H1 (cell line): ENCODE data around the gene ACP2.

Source experiments
- ATF3 ChIP-seq: IDR thresholded peaks from 2 replicates; pipeline ENCODE4 v1.6.1; 2011; ENCODE audit warnings: low read depth, mild to moderate bottlenecking, low read length; ENCODE audit not compliant: insufficient read depth
- CTBP2 ChIP-seq: IDR thresholded peaks from 2 replicates; pipeline ENCODE4 v1.7.0; 2011; ENCODE audit warnings: borderline replicate concordance, mild to moderate bottlenecking, moderate library complexity, mixed read lengths, low read length; ENCODE audit not compliant: insufficient read depth, insufficient read length
- EGR1 ChIP-seq: IDR thresholded peaks from 2 replicates; pipeline ENCODE4 v1.6.1; 2011; ENCODE audit warnings: low read depth, low read length, borderline replicate concordance
- JUN ChIP-seq: IDR thresholded peaks from 2 replicates; pipeline ENCODE4 v1.6.1; 2011; ENCODE audit warnings: low read depth, mild to moderate bottlenecking, improper control_type of control experiment, low read length
- JUND ChIP-seq: IDR thresholded peaks from 2 replicates; pipeline ENCODE4 v1.6.1; 2011; ENCODE audit warnings: mild to moderate bottlenecking, improper control_type of control experiment, low read length
- POLR2AphosphoS5 ChIP-seq: IDR thresholded peaks from 2 replicates; pipeline ENCODE4 v1.6.1; 2011; ENCODE audit warnings: low read depth, low read length
- RBBP5 ChIP-seq: IDR thresholded peaks from 2 replicates; pipeline ENCODE4 v1.7.1; 2012; ENCODE audit warnings: low read depth, mild to moderate bottlenecking, inconsistent platforms, low read length, moderate library complexity, borderline replicate concordance
- RFX5 ChIP-seq: IDR thresholded peaks from 2 replicates; pipeline ENCODE4 v1.6.1; 2011; ENCODE audit warnings: low read depth, low read length, improper control_type of control experiment, borderline replicate concordance
- SP4 ChIP-seq: IDR thresholded peaks from 2 replicates; pipeline ENCODE4 v1.6.1; 2012; ENCODE audit warnings: low read length, inconsistent platforms
- TAF7 ChIP-seq: optimal IDR thresholded peaks from 2 replicates; pipeline ENCODE3; 2011; ENCODE audit warnings: low read depth, mild to moderate bottlenecking, inconsistent platforms, low read length, moderate library complexity, borderline replicate concordance
- YY1 ChIP-seq: IDR thresholded peaks from 2 replicates; pipeline ENCODE4 v1.6.1; 2011; ENCODE audit warnings: low read depth, mild to moderate bottlenecking, low read length
- ZNF274 ChIP-seq: IDR thresholded peaks from 2 replicates; pipeline ENCODE4 v1.7.0; 2012; ENCODE audit warnings: low read length, borderline replicate concordance; ENCODE audit errors: extremely low read depth
- TF ChIP-seq, protein P1 (sequence below): IDR thresholded peaks from 2 replicates; pipeline ENCODE4 v1.6.1; 2011; ENCODE audit warnings: low read length, improper control_type of control experiment
- TF ChIP-seq, protein P2 (sequence below), 3 experiments: IDR thresholded peaks; 1 replicate in 2 of 3; 2 replicates in 1 of 3; pipeline versions ENCODE4 v1.5.1 to v1.6.1; 2011; ENCODE audit warnings: low read length in 3 of 3, mild to moderate bottlenecking in 3 of 3, inconsistent platforms in 2 of 3, low read depth in 1 of 3, moderate library complexity in 1 of 3; ENCODE audit not compliant: insufficient read depth in 1 of 3; ENCODE audit errors: control extremely low read depth in 1 of 3

DNA sequence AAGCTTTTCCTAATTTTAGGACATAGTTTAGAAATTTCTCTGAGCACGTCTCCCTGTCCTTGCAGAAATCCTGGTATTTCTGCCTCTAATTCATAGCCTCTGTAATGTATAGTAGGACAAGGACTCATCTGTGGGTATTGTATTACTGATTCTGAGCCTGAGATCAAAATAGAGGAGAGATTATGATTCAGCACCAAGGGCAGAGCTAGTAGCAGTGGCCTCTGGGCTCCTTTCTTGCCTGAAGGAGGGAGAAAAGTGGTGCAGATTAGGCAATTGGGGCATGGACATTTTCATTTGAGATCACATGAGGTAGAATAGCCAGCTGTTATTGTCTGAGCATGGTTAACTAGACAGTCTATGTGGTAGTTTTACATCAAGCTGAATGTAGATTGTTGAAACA, 24.1 kb upstream of the ACP2 start:
- TF ChIP-seq, protein P1, sequence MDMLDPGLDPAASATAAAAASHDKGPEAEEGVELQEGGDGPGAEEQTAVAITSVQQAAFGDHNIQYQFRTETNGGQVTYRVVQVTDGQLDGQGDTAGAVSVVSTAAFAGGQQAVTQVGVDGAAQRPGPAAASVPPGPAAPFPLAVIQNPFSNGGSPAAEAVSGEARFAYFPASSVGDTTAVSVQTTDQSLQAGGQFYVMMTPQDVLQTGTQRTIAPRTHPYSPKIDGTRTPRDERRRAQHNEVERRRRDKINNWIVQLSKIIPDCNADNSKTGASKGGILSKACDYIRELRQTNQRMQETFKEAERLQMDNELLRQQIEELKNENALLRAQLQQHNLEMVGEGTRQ: no peak
- TF ChIP-seq YY1 (no peak), RFX5 (no peak), JUN (no peak), ZNF274 (no peak), SP4 (no peak), JUND (no peak), TAF7 (no peak), ATF3 (no peak), POLR2AphosphoS5 (no peak), EGR1 (no peak), CTBP2 (no peak), RBBP5 (no peak)
- TF ChIP-seq, protein P2, sequence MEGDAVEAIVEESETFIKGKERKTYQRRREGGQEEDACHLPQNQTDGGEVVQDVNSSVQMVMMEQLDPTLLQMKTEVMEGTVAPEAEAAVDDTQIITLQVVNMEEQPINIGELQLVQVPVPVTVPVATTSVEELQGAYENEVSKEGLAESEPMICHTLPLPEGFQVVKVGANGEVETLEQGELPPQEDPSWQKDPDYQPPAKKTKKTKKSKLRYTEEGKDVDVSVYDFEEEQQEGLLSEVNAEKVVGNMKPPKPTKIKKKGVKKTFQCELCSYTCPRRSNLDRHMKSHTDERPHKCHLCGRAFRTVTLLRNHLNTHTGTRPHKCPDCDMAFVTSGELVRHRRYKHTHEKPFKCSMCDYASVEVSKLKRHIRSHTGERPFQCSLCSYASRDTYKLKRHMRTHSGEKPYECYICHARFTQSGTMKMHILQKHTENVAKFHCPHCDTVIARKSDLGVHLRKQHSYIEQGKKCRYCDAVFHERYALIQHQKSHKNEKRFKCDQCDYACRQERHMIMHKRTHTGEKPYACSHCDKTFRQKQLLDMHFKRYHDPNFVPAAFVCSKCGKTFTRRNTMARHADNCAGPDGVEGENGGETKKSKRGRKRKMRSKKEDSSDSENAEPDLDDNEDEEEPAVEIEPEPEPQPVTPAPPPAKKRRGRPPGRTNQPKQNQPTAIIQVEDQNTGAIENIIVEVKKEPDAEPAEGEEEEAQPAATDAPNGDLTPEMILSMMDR (IDR thresholded peaks at IDR 0.05; ENCODE audit: control extremely low read depth in 1 of 3, insufficient read depth in 1 of 3, low read depth in 1 of 3, low read length in 3 of 3): no peak
